ENCODE data around the gene SMAD9.

SMAD9 gene

GRCh38 chr13:36919833-36920615 lies at the start of gene SMAD9:
Gene SMAD9 (minus strand): TSS chr13:36920238. CDS start chr13:36879689, 40,549 bp downstream.
- peak; percentile 40 for DNase-seq (ENCODE audit: low spot score)

GRCh38 chr13:36966404-36966803 lies 46.4 kb upstream of the SMAD9 start:
- no peak for DNase-seq (ENCODE audit: low spot score)

- no peak for DNase-seq (ENCODE audit: low spot score)
Observed at GRCh38 chr13:36965767-36966166, 45.7 kb upstream of the SMAD9 start.

- DNase-seq (ENCODE audit: low spot score), result no peak
Observed at GRCh38 chr13:36959456-36960116, 39.5 kb upstream of the SMAD9 start.

GRCh38 chr13:36954542-36954941 lies 34.5 kb upstream of the SMAD9 start:
- DNase-seq (ENCODE audit: low spot score), result no peak

- no peak for DNase-seq (ENCODE audit: low spot score)
Observed at GRCh38 chr13:36950920-36951319, 30.9 kb upstream of the SMAD9 start.

- DNase-seq (ENCODE audit: low spot score), result no peak
Observed at GRCh38 chr13:36950330-36950729, 30.3 kb upstream of the SMAD9 start.

GRCh38 chr13:36945078-36945477 lies 25.0 kb upstream of the SMAD9 start:
- DNase-seq (ENCODE audit: low spot score), result no peak

- no peak for DNase-seq (ENCODE audit: low spot score)
Observed at GRCh38 chr13:36925603-36926002, 5.6 kb upstream of the SMAD9 start.

GRCh38 chr13:36924001-36924400 lies 4.0 kb upstream of the SMAD9 start:
- DNase-seq (ENCODE audit: low spot score), result no peak

- no peak for DNase-seq (ENCODE audit: low spot score)
Observed at GRCh38 chr13:36921631-36922301, 1.7 kb upstream of the SMAD9 start.

GRCh38 chr13:36920616-36921185 lies 663 bp upstream of the SMAD9 start:
- DNase-seq (ENCODE audit: low spot score), result no peak

GRCh38 chr13:36919171-36919832 lies 736 bp downstream of the SMAD9 start:
- peak; percentile 30 for DNase-seq (ENCODE audit: low spot score)

- DNase-seq (ENCODE audit: low spot score), result no peak
Observed at GRCh38 chr13:36918246-36919131, 1.5 kb downstream of the SMAD9 start.

GRCh38 chr13:36917311-36917710 lies 2.7 kb downstream of the SMAD9 start:
- no peak for DNase-seq (ENCODE audit: low spot score)

GRCh38 chr13:36915896-36916640 lies 4.0 kb downstream of the SMAD9 start:
- no peak for DNase-seq (ENCODE audit: low spot score)

- DNase-seq (ENCODE audit: low spot score), result no peak
Observed at GRCh38 chr13:36915106-36915505, 4.9 kb downstream of the SMAD9 start.

GRCh38 chr13:36914648-36915047 lies 5.4 kb downstream of the SMAD9 start:
- no peak for DNase-seq (ENCODE audit: low spot score)

- DNase-seq (ENCODE audit: low spot score), result no peak
Observed at GRCh38 chr13:36913463-36913862, 6.6 kb downstream of the SMAD9 start.

GRCh38 chr13:36912973-36913372 lies 7.1 kb downstream of the SMAD9 start:
- no peak for DNase-seq (ENCODE audit: low spot score)

All from HuH-7 (cell line).